K562 (cell line): ENCODE results near the gene TARBP1. TPM values are rescaled to one million over a fixed set of nuclear protein-coding genes. Genes with fewer than 3 reads are reported as not detected.

Experiments used
- ATAC-seq: fragments of 200-7000 bp; cut with Tn5 transposase; 3 replicates; pipeline ENCODE4 v1.9.1; 2020; ENCODE audit warnings: moderate library complexity
- BruUV-seq: library from RNA; stranded (reverse); fragments of 400-500 nt; replicated peaks from 2 replicates; lab custom pipeline; 2021; lab: Mats Ljungman, UMichigan
- CTCF ChIA-PET: fragments of 300-600 bp; formaldehyde crosslinking; extraction: SDS; loops from one replicate; lab custom pipeline; 2021; ENCODE audit warnings: low intra/inter-chr PET ratio; lab: Yijun Ruan, JAX
- POLR2A ChIA-PET: fragments of 300-600, 350-650 bp; sonication (Branson Sonifier 250); formaldehyde crosslinking; extraction: SDS; loops from one replicate; lab custom pipeline; 2021; ENCODE audit warnings: antibody characterized with exemption, inconsistent platforms; lab: Yijun Ruan, JAX
- DNase-seq, 4 experiments: peaks; one replicate each; pipeline versions ENCODE4 v3.0.0 to v3.0.0-alpha.2; 2011 to 2018; ENCODE audit warnings: low spot score in 3 of 4, mixed read lengths in 3 of 4; ENCODE audit errors: extremely low read depth in 1 of 4
- FAIRE-seq: peaks from 2 replicates; lab custom pipeline; 2011; peaks lifted over from hg19 to GRCh38; lab: Jason Lieb, UNC
- H2AFZ ChIP-seq: 2 replicates; pipeline ENCODE4 v1.6.0; 2011; ENCODE audit warnings: low read depth, low read length, control low read depth, inconsistent platforms
- H3K27ac ChIP-seq: fragments of 200-600 bp; 3 replicates; pipeline ENCODE4 v1.8.0; 2011; ENCODE audit warnings: low read depth, mild to moderate bottlenecking, control low read depth, inconsistent platforms, low read length, moderate library complexity, mixed read lengths; ENCODE audit errors: extremely low read depth
- H3K27me3 ChIP-seq, 2 experiments: fragments of 300-600 bp in 1 of 2; 2 replicates in 1 of 2; 3 replicates in 1 of 2; pipeline versions ENCODE4 v1.6.0 to v1.8.0; 2011; ENCODE audit warnings: inconsistent platforms in 2 of 2, low read length in 2 of 2, mild to moderate bottlenecking in 1 of 2, mixed read lengths in 1 of 2, moderate library complexity in 1 of 2; ENCODE audit not compliant: control insufficient read depth in 2 of 2, insufficient read depth in 2 of 2
- H3K36me3 ChIP-seq: fragments of 300-600 bp; 3 replicates; pipeline ENCODE4 v1.8.0; 2011; ENCODE audit warnings: mild to moderate bottlenecking, low read length, inconsistent platforms; ENCODE audit not compliant: control insufficient read depth, insufficient read depth
- H3K4me1 ChIP-seq, 2 experiments: fragments of 200-600 bp in 1 of 2; replicated peaks in 1 of 2; 2 replicates in 1 of 2; 3 replicates in 1 of 2; pipeline versions ENCODE4 v1.5.1 to v1.8.0; 2011; ENCODE audit warnings: inconsistent platforms in 2 of 2, low read length in 2 of 2, mild to moderate bottlenecking in 1 of 2, mixed read lengths in 1 of 2, moderate library complexity in 1 of 2; ENCODE audit not compliant: control insufficient read depth in 2 of 2, insufficient read depth in 2 of 2
- H3K4me2 ChIP-seq: 2 replicates; pipeline ENCODE4 v1.6.1; 2011; ENCODE audit warnings: low read length, control low read depth, inconsistent platforms, mixed read lengths; ENCODE audit not compliant: insufficient read depth
- H3K4me3 ChIP-seq: fragments of 200-600 bp; sonication (generic), shearing (Covaris generic); 2 replicates; pipeline ENCODE4 v1.5.1; 2016; ENCODE audit warnings: control low read depth, inconsistent platforms
- H3K79me2 ChIP-seq: fragments of 200-600 bp; 3 replicates; pipeline ENCODE4 v1.8.0; 2011; ENCODE audit warnings: low read length, inconsistent platforms; ENCODE audit not compliant: control insufficient read depth, insufficient read depth
- H3K9ac ChIP-seq, 2 experiments: 2 replicates each; pipeline versions ENCODE4 v1.6.0 to v1.6.1; 2011; ENCODE audit warnings: low read depth in 2 of 2, low read length in 2 of 2, control low read depth in 1 of 2, inconsistent platforms in 1 of 2, mild to moderate bottlenecking in 1 of 2, mixed read lengths in 1 of 2; ENCODE audit not compliant: insufficient read depth in 1 of 2
- H3K9me1 ChIP-seq: one replicate; pipeline ENCODE4 v1.6.0; 2011; ENCODE audit warnings: inconsistent platforms, mild to moderate bottlenecking, low read length, moderate library complexity; ENCODE audit not compliant: control insufficient read depth, insufficient read depth
- H3K9me3 ChIP-seq: replicated peaks from 2 replicates; pipeline ENCODE4 v1.5.1; 2011; ENCODE audit warnings: low read depth, low read length, inconsistent platforms; ENCODE audit not compliant: control insufficient read depth, insufficient read depth
- H4K20me1 ChIP-seq: replicated peaks from 2 replicates; pipeline ENCODE4 v1.6.1; 2011; ENCODE audit warnings: low read length, inconsistent platforms, mixed read lengths; ENCODE audit not compliant: control insufficient read depth, insufficient read depth
- BCOR ChIP-seq: fragments of 450-650 bp; IDR thresholded peaks from 2 replicates; pipeline ENCODE4 v1.6.1; 2016
- HDAC2 ChIP-seq: fragments of 450-650 bp; IDR thresholded peaks from 2 replicates; pipeline ENCODE4 v1.6.1; 2016; ENCODE audit warnings: mild to moderate bottlenecking
- KDM1A ChIP-seq, 2 experiments: fragments of 450-650 bp; IDR thresholded peaks; 2 replicates each; pipeline ENCODE4 v1.6.1; 2016; ENCODE audit warnings: mild to moderate bottlenecking in 2 of 2
- KLF1 ChIP-seq: fragments of 450-650 bp; IDR thresholded peaks from 2 replicates; pipeline ENCODE4 v1.6.1; 2016; ENCODE audit warnings: missing genetic modification characterization, missing compliant biosample characterization
- RBM25 ChIP-seq: fragments of 200-400 bp; formaldehyde crosslinking; IDR thresholded peaks from 2 replicates; pipeline ENCODE4 v1.6.1; 2018; ENCODE audit warnings: low read length, low read depth, moderate library complexity; ENCODE audit not compliant: severe bottlenecking
- ZNF764 ChIP-seq: fragments of 250-450 bp; sonication (Bioruptor Pico); IDR thresholded peaks from 2 replicates; pipeline ENCODE4 v1.4.0; 2020; ENCODE audit warnings: low read depth, mild to moderate bottlenecking, moderate library complexity
- WGBS: fragments of 100-300 bp; shearing (Covaris generic); methylation state at CpG from one replicate; pipeline ENCODE4 v1.1.6; 2016; ENCODE audit warnings: low coverage, mixed read lengths; ENCODE audit not compliant: insufficient coverage; ENCODE audit errors: missing lambda C conversion rate; 5-methylcytosine and 5-hydroxymethylcytosine counted together
- in situ Hi-C: fragments of 300-500 bp; cut with MboI; formaldehyde crosslinking; loops from 4 replicates; pipeline ENCODE4 v1.15.0; 2018; ENCODE audit warnings: inconsistent platforms, mixed read lengths
- intact Hi-C: fragments of 100-400 bp; cut with micrococcal nuclease; formaldehyde crosslinking; loops from 2 replicates; pipeline ENCODE4 v1.14.2; 2022
- polyA plus RNA-seq, 8 experiments: library from polyadenylated mRNA; depleted of rRNA in 4 of 8; stranded (reverse) in 5 of 8; unstranded in 3 of 8; fragments of >200 nt; fragmentation: Nextera tagmentation in 2 of 8; fragmentation: Illumina TruSeq in 1 of 8; extraction: Ambion mirVana in 2 of 8; extraction: Trizol in 1 of 8; gene quantifications; 2 replicates each; pipeline versions ENCODE4 v1.2.1 to v1.2.3, GENCODE V29; 2011 to 2014; ENCODE audit warnings: inconsistent platforms in 1 of 8, missing spikeins in 1 of 8
- total RNA-seq, 7 experiments: library from RNA; depleted of rRNA in 6 of 7; stranded (reverse); fragments of >200 nt in 6 of 7; fragmentation: Illumina TruSeq in 2 of 7; extraction: Trizol in 2 of 7; gene quantifications; 2 replicates each; pipeline versions ENCODE4 v1.2.1 to v1.2.3, GENCODE V29; 2011 to 2021; ENCODE audit warnings: low replicate concordance in 1 of 7
- TF ChIP-seq, protein P1 (sequence below): fragments of 250-450 bp; sonication (Bioruptor Pico); IDR thresholded peaks from 2 replicates; pipeline ENCODE4 v1.9.0; 2021; ENCODE audit warnings: mild to moderate bottlenecking

The TARBP1 gene
- total and polyA plus RNA-seq, 9 of the 15 experiments (the other 6 are each of a cell fraction or from before 2014, with no cell fraction given), result 8.8 to 48.0 (median 22.9) TPM

DNA sequence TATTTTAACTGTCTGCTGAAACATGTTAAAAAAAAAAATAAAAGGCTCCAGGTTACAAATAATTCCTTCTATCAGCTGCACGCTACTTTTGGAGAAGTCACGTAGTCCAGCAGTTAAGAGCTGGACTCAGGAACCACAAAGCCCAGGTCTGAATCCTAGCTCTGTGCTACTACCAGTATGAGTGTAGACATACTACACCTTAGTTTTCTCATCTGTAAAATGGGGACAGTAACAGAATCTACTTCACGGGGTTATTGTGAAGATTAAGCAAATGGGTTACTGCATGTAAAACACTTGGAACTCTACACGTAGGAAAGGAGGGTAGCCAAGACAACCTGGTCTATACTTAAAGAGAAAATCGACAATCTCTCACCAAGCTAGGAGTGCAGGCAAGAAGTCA, 48.3 kb downstream of the TARBP1 start:
- no TSS peak for BruUV-seq
- no peak overlapping the region for H3K4me2 ChIP-seq
- DNase-seq, result no peak
- no peaks in the 10 kb centered on the region for H4K20me1 ChIP-seq
- H3K36me3 ChIP-seq, result peaks cover 34% of the 10 kb centered on the region; the same call in 1 of the 3 replicates
- WGBS, result 64% methylated on average over 5 of the region's 5 CpGs
- no peaks in the 10 kb centered on the region for H3K9me3 ChIP-seq
- no peak overlapping the region for H2AFZ ChIP-seq
- ATAC-seq, result no peak
- no peaks in the 10 kb centered on the region for H3K79me2 ChIP-seq
- POLR2A ChIA-PET, result interaction anchor here (0.7 to 1.0 kb wide), 3 partner anchors 10 to 57 kb away, joined by 3 read pairs; no protein-coding TSS in a partner anchor
- no peak overlapping the region for H3K4me3 ChIP-seq
- no peak overlapping the region for H3K9ac ChIP-seq
- peaks cover 0 to 11% of the 10 kb centered on the region in 2 experiments; a peak in 3 of 5 replicates for H3K4me1 ChIP-seq
- CTCF ChIA-PET, result interaction anchor here (0.7 kb wide), 1 partner anchor 674 kb away, joined by 3 read pairs; no protein-coding TSS in a partner anchor
- no peak for FAIRE-seq
- no peak overlapping the region for H3K27ac ChIP-seq
- no peaks in the 10 kb centered on the region for H3K27me3 ChIP-seq
- intact Hi-C loops (no loop called here), in situ Hi-C loops (no loop called here)
- H3K9me1 ChIP-seq, result no peaks in the 10 kb centered on the region
- TF ChIP-seq BCOR (peak; percentile 55), KLF1 (tag) (no peak), HDAC2 (0 out of 2 replicates have a peak, but pooled peaks have one; percentile 25), RBM25 (peak; percentile 50), ZNF764 (CRISPR knock-in tag) (no peak), KDM1A (IDR thresholded peaks at IDR 0.05) (peak; percentile 23 to 31; a peak in 1 of 4 replicates)
- TF ChIP-seq, protein P1, sequence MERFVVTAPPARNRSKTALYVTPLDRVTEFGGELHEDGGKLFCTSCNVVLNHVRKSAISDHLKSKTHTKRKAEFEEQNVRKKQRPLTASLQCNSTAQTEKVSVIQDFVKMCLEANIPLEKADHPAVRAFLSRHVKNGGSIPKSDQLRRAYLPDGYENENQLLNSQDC (CRISPR knock-in tag), result no peak
- TF ChIP-seq, all 486 proteins: peak for 4
